IMR-90 (cell line): Measurements from ENCODE around the gene LPXN. TPM values are rescaled to one million over a fixed set of nuclear protein-coding genes. Genes with fewer than 3 reads are reported as not detected.

Source experiments
- ATAC-seq: fragments of 200-7000 bp; cut with Tn5 transposase; 2 replicates; pipeline ENCODE4 v1.9.1; 2020; ENCODE audit warnings: low read depth, mild to moderate bottlenecking, moderate library complexity
- BruUV-seq: library from RNA; stranded (reverse); fragments of 400-500 nt; replicated peaks from 2 replicates; lab custom pipeline; 2021; lab: Mats Ljungman, UMichigan
- CTCF ChIA-PET: fragments of 300-600 bp; formaldehyde crosslinking; extraction: SDS; loops from one replicate; lab custom pipeline; 2021; ENCODE audit warnings: antibody characterized with exemption; lab: Yijun Ruan, JAX
- POLR2A ChIA-PET: fragments of 300-600 bp; sonication (Branson Sonifier 250); formaldehyde crosslinking; loops from one replicate; lab custom pipeline; 2022; ENCODE audit warnings: antibody characterized with exemption; ENCODE audit not compliant: unreplicated experiment; lab: Charles Lee
- DNase-seq: peaks from one replicate; pipeline ENCODE4 v3.0.0; 2013
- H2AFZ ChIP-seq: replicated peaks from 2 replicates; pipeline ENCODE3; 2013; ENCODE audit warnings: low read length, mild to moderate bottlenecking; ENCODE audit not compliant: poor library complexity
- H2AK5ac ChIP-seq: 2 replicates; pipeline ENCODE4 v1.6.1; 2013; ENCODE audit warnings: low read depth, low read length, inconsistent platforms
- H2AK9ac ChIP-seq: replicated peaks from 2 replicates; pipeline ENCODE3; 2013; ENCODE audit warnings: mild to moderate bottlenecking, low read depth, low read length, moderate library complexity; ENCODE audit not compliant: poor library complexity
- H2BK120ac ChIP-seq: 2 replicates; pipeline ENCODE4 v1.6.1; 2013; ENCODE audit warnings: low read depth, low read length, inconsistent platforms
- H2BK15ac ChIP-seq: 3 replicates; pipeline ENCODE4 v1.6.1; 2013; ENCODE audit warnings: low read depth, low read length, inconsistent platforms
- H2BK20ac ChIP-seq: 2 replicates; pipeline ENCODE4 v1.6.1; 2013; ENCODE audit warnings: low read depth, mild to moderate bottlenecking, inconsistent platforms, low read length, moderate library complexity
- H2BK5ac ChIP-seq: 2 replicates; pipeline ENCODE4 v1.6.1; 2013; ENCODE audit warnings: mild to moderate bottlenecking, low read depth, low read length, inconsistent platforms; ENCODE audit not compliant: poor library complexity, severe bottlenecking
- H3K14ac ChIP-seq: replicated peaks from 2 replicates; pipeline ENCODE4 v1.6.1; 2013; ENCODE audit warnings: low read depth, low read length, inconsistent platforms
- H3K18ac ChIP-seq: 2 replicates; pipeline ENCODE4 v1.6.1; 2013; ENCODE audit warnings: low read depth, low read length, control low read depth
- H3K23ac ChIP-seq: 2 replicates; pipeline ENCODE4 v1.6.1; 2013; ENCODE audit warnings: low read depth, low read length, inconsistent platforms
- H3K27ac ChIP-seq: 2 replicates; pipeline ENCODE4 v1.5.1; 2013; ENCODE audit warnings: mild to moderate bottlenecking, control low read depth, low read length; ENCODE audit not compliant: insufficient read depth
- H3K27me3 ChIP-seq: 2 replicates; pipeline ENCODE4 v1.6.1; 2013; ENCODE audit warnings: low read length; ENCODE audit not compliant: control insufficient read depth, insufficient read depth
- H3K36me3 ChIP-seq: 2 replicates; pipeline ENCODE4 v1.6.1; 2013; ENCODE audit warnings: low read length, mixed read lengths; ENCODE audit not compliant: control insufficient read depth, insufficient read depth
- H3K4ac ChIP-seq: 2 replicates; pipeline ENCODE4 v1.6.1; 2013; ENCODE audit warnings: low read depth, low read length, inconsistent platforms
- H3K4me1 ChIP-seq: 2 replicates; pipeline ENCODE4 v1.6.1; 2013; ENCODE audit warnings: low read length, mixed read lengths; ENCODE audit not compliant: control insufficient read depth, insufficient read depth
- H3K4me2 ChIP-seq: 2 replicates; pipeline ENCODE4 v1.6.1; 2013; ENCODE audit warnings: low read depth, mild to moderate bottlenecking, control low read depth, low read length, moderate library complexity
- H3K4me3 ChIP-seq: 2 replicates; pipeline ENCODE4 v1.5.1; 2013; ENCODE audit warnings: low read depth, mild to moderate bottlenecking, control low read depth, low read length, moderate library complexity; ENCODE audit not compliant: insufficient read depth
- H3K56ac ChIP-seq: 2 replicates; pipeline ENCODE4 v1.6.1; 2013; ENCODE audit warnings: low read length, inconsistent platforms; ENCODE audit not compliant: insufficient read depth; ENCODE audit errors: extremely low read depth
- H3K79me1 ChIP-seq, 2 experiments: 2 replicates each; pipeline ENCODE4 v1.6.1; 2013; ENCODE audit warnings: low read length in 2 of 2, inconsistent platforms in 1 of 2, low read depth in 1 of 2
- H3K9ac ChIP-seq: 2 replicates; pipeline ENCODE4 v1.6.1; 2013; ENCODE audit warnings: low read depth, low read length, control low read depth
- H3K9me1 ChIP-seq: 2 replicates; pipeline ENCODE4 v1.6.1; 2013; ENCODE audit warnings: low read length, inconsistent platforms; ENCODE audit not compliant: insufficient read depth
- H3K9me3 ChIP-seq: 2 replicates; pipeline ENCODE4 v1.6.1; 2013; ENCODE audit warnings: low read length; ENCODE audit not compliant: control insufficient read depth, insufficient read depth
- H4K20me1 ChIP-seq: 2 replicates; pipeline ENCODE4 v1.6.1; 2013; ENCODE audit warnings: low read length, inconsistent platforms; ENCODE audit not compliant: insufficient read depth
- H4K5ac ChIP-seq: 2 replicates; pipeline ENCODE4 v1.6.1; 2013; ENCODE audit warnings: mild to moderate bottlenecking, low read depth, low read length, control low read depth
- H4K8ac ChIP-seq, 2 experiments: 2 replicates each; pipeline ENCODE4 v1.6.1; 2013; ENCODE audit warnings: low read depth in 2 of 2, low read length in 2 of 2, control low read depth in 1 of 2, inconsistent platforms in 1 of 2
- H4K91ac ChIP-seq: 2 replicates; pipeline ENCODE4 v1.6.1; 2013; ENCODE audit warnings: low read depth, low read length, inconsistent platforms; ENCODE audit not compliant: insufficient read depth
- CHD1 ChIP-seq: IDR thresholded peaks from 2 replicates; pipeline ENCODE4 v1.6.1; 2012; ENCODE audit warnings: low read depth, low read length, improper control_type of control experiment
- CTCF ChIP-seq: conservative IDR thresholded peaks from 2 replicates; pipeline ENCODE4 v1.5.1; 2012; ENCODE audit warnings: mild to moderate bottlenecking, low read depth, low read length, improper control_type of control experiment
- ELK1 ChIP-seq: fragments of 150-350 bp; IDR thresholded peaks from 2 replicates; pipeline ENCODE4 v1.6.1; 2016; ENCODE audit warnings: low read depth, mild to moderate bottlenecking, low read length, moderate library complexity, borderline replicate concordance
- FOS ChIP-seq: fragments of 150-350 bp; IDR thresholded peaks from 2 replicates; pipeline ENCODE4 v1.6.1; 2016; ENCODE audit warnings: low read depth, low read length
- MAFK ChIP-seq: IDR thresholded peaks from 2 replicates; pipeline ENCODE4 v1.6.1; 2012; ENCODE audit warnings: low read depth, low read length, improper control_type of control experiment
- MAZ ChIP-seq: IDR thresholded peaks from 2 replicates; pipeline ENCODE4 v1.6.1; 2012; ENCODE audit warnings: low read depth, mild to moderate bottlenecking, low read length, improper control_type of control experiment, moderate library complexity, borderline replicate concordance
- MXI1 ChIP-seq: IDR thresholded peaks from 2 replicates; pipeline ENCODE4 v1.6.1; 2012; ENCODE audit warnings: low read depth, mild to moderate bottlenecking, low read length, moderate library complexity, borderline replicate concordance
- RAD21 ChIP-seq: IDR thresholded peaks from 2 replicates; pipeline ENCODE4 v1.6.1; 2012; ENCODE audit warnings: low read length, improper control_type of control experiment
- RCOR1 ChIP-seq: IDR thresholded peaks from 2 replicates; pipeline ENCODE4 v1.6.1; 2012; ENCODE audit warnings: mild to moderate bottlenecking, low read length, improper control_type of control experiment; ENCODE audit not compliant: insufficient replicate concordance
- SMC3 ChIP-seq: fragments of 150-350 bp; IDR thresholded peaks from 2 replicates; pipeline ENCODE4 v1.6.1; 2016; ENCODE audit warnings: low read depth, mild to moderate bottlenecking, antibody characterized with exemption, low read length, moderate library complexity
- WGBS, 2 experiments: methylation state at CpG; one replicate each; pipeline versions ENCODE4 v1.1.5 to v1.1.7; 2013; ENCODE audit warnings: missing lambda C conversion rate in 2 of 2; ENCODE audit not compliant: insufficient read length in 1 of 2; ENCODE audit errors: extremely low coverage in 2 of 2; 5-methylcytosine and 5-hydroxymethylcytosine counted together
- dilution Hi-C: fragments of 300-500 bp; cut with HindIII; formaldehyde crosslinking; loops from one replicate; pipeline ENCODE4 v1.14.3; 2018; ENCODE audit warnings: low sequenced_read_pairs; ENCODE audit not compliant: unreplicated experiment
- in situ Hi-C: fragments of 300-500 bp; cut with MboI; formaldehyde crosslinking; loops from 3 replicates; pipeline ENCODE4 v1.14.3; 2019; ENCODE audit warnings: low sequenced_read_pairs, inconsistent platforms, mixed read lengths
- intact Hi-C: fragments of 100-400 bp; cut with micrococcal nuclease; formaldehyde crosslinking; loops from 2 replicates; pipeline ENCODE4 v1.10.0; 2022
- polyA plus RNA-seq, 3 experiments: library from polyadenylated mRNA; depleted of rRNA; stranded (reverse); fragments of >200 nt; gene quantifications; 2 replicates each; pipeline ENCODE4 v1.2.3, GENCODE V29; 2012; ENCODE audit warnings: low replicate concordance in 1 of 3
- total RNA-seq: library from RNA; depleted of rRNA; stranded (reverse); fragments of >200 nt; gene quantifications from 2 replicates; pipeline ENCODE4 v1.2.3, GENCODE V29; 2012

LPXN gene
- total and polyA plus RNA-seq, 2 of the 4 experiments (the other 2 are of a cell fraction) = 13.4 to 15.7 TPM

- Histone ChIP-seq H3K79me1 (no peaks in the 10 kb centered on the region), H4K20me1 (no peaks in the 10 kb centered on the region), H3K9me3 (no peaks in the 10 kb centered on the region), H3K4ac (peak overlapping the region; percentile 50; the same call in 1 of the 2 replicates), H2BK5ac (peak overlapping the region; percentile 32), H4K5ac (peak overlapping the region; percentile 65; the same call in 1 of the 2 replicates), H3K23ac (peak overlapping the region; percentile 48; the same call in 1 of the 2 replicates), H3K56ac (0 out of 2 replicates have a peak overlapping the region, but pooled peaks have one; percentile 16), H3K9me1 (no peaks in the 10 kb centered on the region), H2BK20ac (peak overlapping the region; percentile 75), H2BK15ac (no peak overlapping the region; the same call in 2 of the 3 replicates), H2BK120ac (peak overlapping the region; percentile 75), H3K36me3 (no peaks in the 10 kb centered on the region), H3K9ac (no peak overlapping the region), H3K4me1 (peaks cover 7% of the 10 kb centered on the region), H3K18ac (peak overlapping the region; percentile 83; the same call in 1 of the 2 replicates), H2AFZ (no peak overlapping the region), H3K4me3 (no peak overlapping the region), H3K4me2 (no peak overlapping the region), H4K91ac (peak overlapping the region; percentile 70), H3K27ac (no peak overlapping the region), H4K8ac (peak overlapping the region; percentile 48 to 70), H2AK5ac (0 out of 2 replicates have a peak overlapping the region, but pooled peaks have one; percentile 17), H3K27me3 (no peaks in the 10 kb centered on the region), H3K14ac (peak overlapping the region; percentile 59), H2AK9ac (no peak overlapping the region)
- dilution Hi-C loops = no loop called here
- ChIA-PET CTCF (interaction anchor here (0.9 to 1.4 kb wide), 4 partner anchors 9 to 1028 kb away, joined by 3 to 4 read pairs (median 4); no protein-coding TSS in a partner anchor), POLR2A (no interaction called here)
- TF ChIP-seq MAZ = no peak
- no peak for TF ChIP-seq CTCF
- TF ChIP-seq RAD21 = no peak
- TF ChIP-seq MXI1 = no peak
- no peak for TF ChIP-seq RCOR1
- no peak for TF ChIP-seq SMC3
- no peak for TF ChIP-seq FOS
- no peak for TF ChIP-seq MAFK
- no peak for TF ChIP-seq ELK1
- no peak for TF ChIP-seq CHD1
- DNase-seq (no peak), ATAC-seq (no peak)
- no TSS peak for BruUV-seq
- 71% methylated on average over 1 of the region's 3 CpGs; no CpG with 5 or more reads in 1 of the 2 experiments for WGBS, 2 experiments
- in situ Hi-C loops = loop anchor here (10.0 to 25.0 kb wide), 3 partner anchors 697 to 1024 kb away; partner anchors contain the start of gene SELENOH
- intact Hi-C loops = loop anchor here (2.0 to 10.0 kb wide), 11 partner anchors 119 to 1054 kb away; partner anchors contain the start of genes CTNND1, OR9I1 and SELENOH
Observed at GRCh38 chr11:58511636-58512035, 64.0 kb downstream of the LPXN start.
